GM21529 (cell line): ENCODE measurements around the gene KCNF1.
A peak's percentile ranks its signal among the peaks of the same experiment; 100 is the strongest.

Experiments
- ATAC-seq: cut with Tn5 transposase; IDR thresholded peaks from one replicate; pipeline ENCODE4 v1.9.1; 2021; ENCODE audit not compliant: unreplicated experiment

KCNF1 gene

DNA sequence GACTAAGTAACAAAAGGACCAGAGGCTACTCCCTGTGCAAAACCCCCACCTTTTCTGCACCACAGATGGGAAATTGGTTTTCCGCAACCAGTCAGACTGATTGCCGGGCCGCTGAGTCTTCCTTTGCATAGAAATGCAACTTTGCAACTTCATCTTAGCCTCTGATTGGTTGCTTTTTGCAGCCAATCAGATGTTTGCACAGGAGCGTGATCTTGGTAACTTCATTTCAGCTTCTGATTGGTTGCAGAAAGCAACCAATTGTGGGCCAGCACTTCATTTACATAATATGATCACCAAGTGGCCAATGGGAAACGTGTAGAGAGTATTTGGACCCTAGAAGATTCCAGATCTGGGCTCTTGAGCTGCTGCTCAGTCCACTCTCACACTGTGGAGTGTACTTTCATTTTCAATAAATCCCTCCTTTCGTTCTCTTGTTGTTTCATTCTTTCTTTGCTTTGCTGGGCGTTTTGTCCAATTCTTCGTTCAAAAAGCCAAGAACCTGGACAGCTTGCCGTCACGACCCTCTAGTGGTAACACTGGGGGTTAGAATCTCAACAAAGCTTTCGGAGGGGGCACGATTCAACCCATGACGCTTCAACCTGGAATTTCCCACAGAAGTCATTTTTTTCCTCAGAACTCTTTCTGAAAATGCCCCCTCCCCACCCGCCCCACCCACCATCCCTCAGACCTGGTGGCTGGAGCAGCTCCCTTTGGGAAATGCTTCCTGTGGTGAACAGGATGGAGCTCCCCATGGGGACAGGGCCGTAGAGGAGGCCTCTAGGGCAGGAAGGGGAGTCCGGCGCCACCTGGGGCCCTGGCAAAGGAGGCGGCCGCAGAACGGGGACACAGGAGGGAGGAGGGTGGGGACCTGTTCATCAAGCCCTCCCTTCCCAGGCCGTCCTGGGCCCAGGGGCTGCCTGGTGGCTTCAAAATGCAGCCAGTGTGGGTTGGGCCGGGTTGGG, 31.8 kb upstream of the KCNF1 start:
- no peak for ATAC-seq

DNA sequence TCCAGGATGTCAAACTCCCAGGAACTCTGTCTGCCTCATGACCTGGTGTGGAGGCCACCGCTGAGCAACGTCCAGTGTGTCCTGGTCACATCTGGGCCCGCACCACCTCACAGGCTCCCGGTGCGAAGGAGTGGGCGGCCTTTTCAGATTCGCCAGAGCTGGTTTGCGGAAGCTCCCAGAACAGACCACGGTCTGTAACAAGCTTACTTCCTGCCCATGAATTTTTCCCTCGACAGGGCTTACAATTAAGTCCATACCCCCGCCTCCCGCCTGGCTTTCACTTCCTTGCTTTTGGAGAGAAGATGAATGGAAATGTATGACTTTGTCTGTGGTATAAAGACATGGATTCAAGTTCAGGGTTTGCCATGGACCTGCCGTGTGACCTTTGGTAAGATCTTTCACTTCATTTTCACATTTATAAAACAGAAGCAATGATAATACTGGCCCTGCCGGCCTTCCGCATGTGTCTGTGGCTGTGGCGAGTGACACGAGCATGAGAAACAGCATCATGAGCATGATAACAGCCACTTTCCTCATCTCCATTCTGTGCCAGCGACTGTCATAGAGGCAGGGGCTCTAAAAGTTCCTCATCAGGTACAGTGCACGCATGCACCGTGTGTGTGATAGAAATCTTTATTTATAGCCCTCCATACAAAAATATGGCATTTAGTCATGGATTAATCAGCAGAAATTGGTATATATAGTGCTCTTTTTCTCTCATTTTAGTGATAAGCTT, 31.0 kb upstream of the KCNF1 start:
- peak; percentile 61 for ATAC-seq

DNA sequence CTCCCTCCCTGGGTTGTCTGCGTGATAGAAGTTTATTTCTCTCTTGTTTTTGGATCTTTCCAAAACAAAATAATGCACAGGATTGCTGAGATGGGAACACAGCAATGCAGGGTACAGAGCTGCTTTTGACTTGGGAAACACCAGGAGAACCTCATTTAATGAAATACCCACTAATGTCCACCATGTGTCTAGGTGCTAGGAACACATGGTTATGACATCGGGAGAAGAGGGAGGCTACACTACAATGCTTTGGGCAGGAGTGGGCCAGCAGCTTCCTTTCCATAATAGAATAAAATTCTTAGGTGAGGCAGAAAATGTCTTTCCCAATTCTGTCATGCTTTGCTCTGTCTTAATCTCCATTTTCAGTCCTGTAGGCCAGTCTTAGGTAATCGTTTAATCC, 29.2 kb upstream of the KCNF1 start:
- ATAC-seq = no peak

DNA sequence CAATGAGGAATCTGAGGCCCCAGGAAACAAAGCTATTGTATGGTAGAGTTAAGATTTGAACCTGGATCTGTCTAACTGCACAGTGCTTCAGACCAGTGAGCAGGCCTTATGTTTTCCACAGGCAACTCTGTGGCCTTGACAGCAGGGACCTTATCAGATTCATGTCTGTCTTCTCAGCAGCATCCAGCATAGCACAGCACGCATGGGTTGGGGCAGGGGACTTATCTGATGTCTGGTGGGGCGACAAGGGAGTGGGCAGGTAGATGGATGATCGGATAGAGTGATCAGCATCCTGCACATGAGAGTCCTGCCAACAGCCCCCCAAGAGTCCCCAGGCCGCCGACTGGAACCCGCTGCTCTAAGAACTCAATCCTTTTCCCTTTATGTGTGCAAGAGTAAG, 28.7 kb upstream of the KCNF1 start:
- ATAC-seq = no peak

DNA sequence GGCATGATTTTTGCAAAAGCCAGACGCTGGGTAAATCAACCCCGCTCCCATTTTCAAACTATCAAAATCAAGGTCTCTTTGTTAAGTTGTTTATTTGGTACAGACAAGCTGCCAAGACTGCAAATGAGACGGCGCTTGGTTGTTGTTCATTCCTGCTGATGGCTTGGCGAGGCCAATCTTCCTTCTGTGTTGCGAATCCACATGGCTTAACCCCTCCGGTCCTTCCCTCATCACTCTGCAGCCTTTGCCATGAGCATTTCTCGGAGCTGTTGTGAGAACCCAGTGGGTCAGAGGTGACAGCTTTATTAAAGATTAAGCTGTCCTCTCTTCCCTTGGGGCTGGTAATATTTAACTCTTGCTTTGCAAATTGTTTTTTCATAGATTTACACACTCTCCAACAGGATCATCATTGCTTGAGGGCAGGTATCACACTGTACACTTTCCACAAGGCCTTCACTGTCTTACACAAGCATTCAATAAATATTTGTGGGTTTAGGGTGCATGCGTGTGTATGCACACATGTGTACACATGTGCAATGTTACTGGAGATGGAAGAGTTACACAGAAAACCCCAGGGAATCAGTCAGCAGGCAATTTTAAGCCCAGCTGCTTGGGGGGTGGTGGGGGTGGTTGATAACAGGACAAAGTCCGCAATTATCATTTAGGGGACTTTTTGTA, 27.8 kb upstream of the KCNF1 start:
- no peak for ATAC-seq

DNA sequence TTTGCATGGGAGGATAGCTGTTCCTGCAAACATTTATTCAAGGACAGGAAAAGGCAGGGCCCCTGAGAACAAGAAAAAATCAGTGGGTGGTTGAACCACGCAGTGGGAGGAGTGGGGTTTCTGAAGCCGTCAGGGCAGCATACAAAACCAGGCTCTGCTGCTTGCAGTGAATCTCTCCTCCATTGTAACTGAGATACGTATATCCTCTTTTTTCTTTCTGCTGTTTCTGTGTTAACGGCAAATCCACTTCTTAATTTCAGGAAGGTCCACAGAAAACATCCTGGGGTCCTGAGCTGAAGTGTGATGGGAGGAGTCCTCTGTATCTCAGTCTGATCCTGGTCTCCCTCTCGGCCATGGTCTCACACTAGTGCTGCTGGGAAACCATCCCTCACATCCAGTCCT, 27.2 kb upstream of the KCNF1 start:
- no peak for ATAC-seq

DNA sequence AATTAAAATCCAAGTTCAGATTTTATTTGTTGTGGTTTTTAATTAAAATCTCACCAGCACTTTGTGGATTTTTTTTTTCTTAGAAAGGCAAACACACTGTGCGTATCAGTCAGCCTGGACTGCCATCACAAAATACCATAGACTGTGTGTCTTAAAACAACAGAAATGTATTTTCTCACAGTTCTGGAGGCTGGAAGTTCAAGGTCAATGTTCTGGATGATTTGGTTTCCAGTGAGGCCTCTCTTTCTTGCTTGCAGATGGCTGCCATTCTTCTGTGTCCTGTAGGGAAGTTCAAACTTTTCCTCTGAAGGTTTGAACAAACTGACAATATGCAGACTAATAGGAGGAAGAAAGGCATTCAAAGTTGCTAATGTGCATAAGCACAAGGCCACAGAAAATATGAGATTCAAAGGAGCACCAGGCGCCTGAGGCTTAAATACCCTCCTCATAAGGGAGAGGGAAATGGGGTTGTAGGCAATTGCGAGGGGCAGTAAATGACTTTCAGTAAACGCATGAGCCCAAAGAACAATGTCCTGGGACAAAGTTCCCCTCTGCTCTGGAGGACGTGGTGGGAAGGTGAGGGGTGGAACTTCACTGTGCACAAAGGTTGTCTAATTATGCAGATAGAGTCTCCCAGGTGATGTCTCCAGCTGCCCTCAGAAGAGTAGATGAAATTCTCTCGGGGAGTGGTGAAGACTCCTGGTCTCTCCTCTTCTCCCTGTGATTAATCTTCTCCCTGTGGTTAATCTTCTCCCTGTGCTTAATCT, 26.5 kb upstream of the KCNF1 start:
- ATAC-seq = no peak

DNA sequence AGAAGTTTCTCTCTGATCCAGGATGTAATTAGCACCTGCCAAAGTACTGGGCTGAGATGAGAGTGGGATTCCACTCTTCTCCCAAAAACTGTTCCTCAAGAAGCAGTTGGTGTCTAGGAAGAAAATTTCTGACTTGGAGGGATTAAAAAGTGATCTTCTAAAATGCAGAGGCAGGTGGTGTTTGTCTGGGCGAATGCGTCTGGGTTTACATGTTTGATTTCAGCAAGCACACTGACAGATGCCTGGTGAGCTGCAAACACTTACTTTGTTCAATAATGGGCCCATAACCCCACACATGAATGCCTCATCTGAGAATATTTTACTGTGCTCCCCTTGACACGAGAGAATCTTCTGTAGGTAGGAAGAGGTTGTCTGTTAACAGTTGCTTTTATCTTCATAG, 24.3 kb upstream of the KCNF1 start:
- ATAC-seq = no peak

DNA sequence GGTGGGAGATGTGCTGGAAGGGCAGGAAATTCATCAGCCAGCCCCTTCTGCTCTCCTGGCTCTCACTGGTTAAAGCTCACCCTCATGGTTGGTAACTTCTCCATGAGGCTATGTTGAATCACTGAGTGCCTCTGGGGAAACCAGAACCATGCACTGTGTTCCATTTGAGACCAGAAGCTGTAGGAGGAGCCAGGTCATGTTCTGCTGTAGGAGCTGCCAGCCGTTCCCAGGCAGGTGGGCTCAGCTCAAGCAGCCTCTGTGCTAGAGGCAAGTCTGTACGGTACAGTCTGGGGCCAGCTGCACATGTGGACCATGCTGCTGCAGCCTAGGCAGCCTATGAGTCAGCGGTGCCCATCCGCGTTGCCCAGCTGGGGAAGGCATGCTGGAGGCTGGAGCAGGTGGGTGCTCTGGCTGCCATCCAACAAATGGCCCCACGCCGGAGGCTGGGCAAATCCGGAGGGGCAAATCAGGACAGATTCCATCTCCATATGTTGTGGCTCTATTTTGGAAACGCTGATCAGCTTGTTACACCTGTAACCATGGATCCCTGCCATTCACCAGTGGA, 22.0 kb upstream of the KCNF1 start:
- ATAC-seq = no peak

DNA sequence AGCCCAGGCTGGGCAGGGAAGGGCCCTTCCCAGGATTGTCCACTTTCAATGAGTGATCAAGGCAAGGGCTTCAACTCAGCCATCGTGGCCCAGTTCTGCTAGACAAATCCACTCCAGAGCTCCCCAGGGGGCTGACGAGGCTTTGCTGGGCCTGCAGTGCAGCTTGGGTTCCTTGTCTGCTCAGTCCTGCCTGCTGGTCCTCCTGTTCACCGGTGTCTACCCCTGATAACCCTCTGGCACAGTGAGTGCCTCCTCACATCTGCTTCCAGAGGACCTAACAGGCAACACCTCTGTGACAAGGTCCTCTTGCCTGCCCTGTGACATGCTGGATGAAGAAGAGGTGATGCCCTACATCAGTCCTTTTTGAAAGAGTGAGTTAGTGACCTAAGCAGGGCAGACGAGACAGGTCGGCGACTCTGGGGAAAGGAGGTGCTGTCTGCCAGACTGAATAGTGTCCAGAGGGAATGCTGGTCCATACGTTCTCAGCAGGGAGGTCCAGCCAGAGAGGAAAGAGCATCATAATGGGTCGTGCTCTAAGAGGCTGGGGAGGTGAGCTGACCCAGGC, 20.9 kb upstream of the KCNF1 start:
- ATAC-seq = no peak

DNA sequence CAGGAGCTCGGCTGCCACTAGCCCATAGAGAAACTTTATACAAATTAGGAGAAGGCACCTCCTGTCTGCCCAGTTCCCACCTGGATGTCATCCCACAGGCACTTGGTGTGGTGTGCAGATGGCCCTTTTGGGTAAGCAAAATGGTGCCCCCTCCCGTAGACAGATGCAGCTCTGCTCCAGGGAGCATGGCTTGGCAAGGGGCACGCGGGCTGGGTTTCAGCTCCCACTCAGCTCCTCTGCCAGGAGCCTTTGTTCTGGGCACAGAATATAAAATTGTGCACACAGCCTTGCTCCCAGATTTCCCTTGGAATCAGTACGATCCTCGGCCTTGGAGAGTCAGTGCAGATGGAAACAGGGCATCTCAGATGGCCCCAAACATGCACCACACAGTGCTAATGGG, 20.3 kb upstream of the KCNF1 start:
- ATAC-seq = no peak

DNA sequence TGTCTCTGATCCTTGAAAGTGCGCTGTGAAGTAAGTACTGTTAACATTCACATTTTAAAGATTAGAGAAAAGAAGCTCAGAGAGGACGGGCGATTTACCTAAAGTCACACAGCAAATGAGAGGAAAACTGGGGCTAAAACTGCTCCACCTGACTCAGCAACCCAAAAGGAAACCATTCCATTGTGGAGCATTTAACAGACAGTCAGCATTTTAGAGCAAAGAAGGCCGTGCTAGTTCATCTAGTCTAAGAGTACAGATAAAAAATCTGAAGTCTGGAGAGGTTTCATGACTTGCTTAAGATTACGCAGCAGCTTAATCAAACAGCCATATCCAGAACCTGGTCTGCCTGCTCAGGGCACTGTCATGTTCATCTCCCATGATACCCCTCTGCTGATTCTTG, 19.9 kb upstream of the KCNF1 start:
- no peak for ATAC-seq

DNA sequence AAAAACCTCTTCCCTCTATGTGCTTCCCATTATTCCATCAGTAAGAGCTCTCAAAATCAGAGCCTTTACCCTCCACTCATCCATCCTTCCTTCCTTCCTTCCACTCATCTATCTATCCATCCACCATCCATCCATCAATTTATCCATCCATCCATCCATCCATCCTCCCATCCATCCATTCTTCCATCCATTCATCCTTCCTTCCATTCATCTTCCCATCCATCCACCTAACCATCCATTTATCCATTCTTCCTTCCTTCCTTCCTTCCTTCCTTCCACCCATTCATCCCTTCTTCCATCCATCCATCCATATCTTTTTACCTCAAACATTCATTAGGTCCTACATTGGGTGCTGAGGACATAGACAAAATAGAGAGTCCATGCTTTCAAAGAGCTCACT, 19.4 kb upstream of the KCNF1 start:
- ATAC-seq = no peak

DNA sequence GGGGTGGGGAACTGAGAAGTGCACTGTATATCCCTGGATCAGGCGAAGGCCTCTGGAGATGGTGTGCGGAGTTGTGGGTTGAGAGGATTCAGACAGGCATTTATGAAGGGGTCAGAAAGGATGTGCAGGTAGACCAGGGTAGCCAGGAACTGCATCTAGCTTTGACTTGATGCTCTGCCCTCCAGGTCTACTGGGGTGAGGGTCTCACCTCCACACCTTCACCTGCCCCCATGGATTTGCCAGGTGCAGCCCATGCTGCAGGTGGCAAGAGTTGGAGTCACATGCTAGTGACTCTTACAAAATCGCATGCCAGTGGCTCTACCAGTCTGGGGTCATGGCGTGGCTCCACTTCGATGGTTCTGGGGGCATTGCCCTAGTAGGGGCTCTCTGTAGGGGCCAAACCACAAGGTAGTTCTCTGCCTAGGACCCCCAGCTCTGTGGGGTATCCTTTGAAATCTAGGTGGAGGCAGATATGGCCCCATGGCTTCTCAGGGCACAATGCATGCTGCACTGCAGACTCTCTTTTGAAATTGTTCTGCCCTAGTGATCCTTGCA, 18.9 kb upstream of the KCNF1 start:
- no peak for ATAC-seq

DNA sequence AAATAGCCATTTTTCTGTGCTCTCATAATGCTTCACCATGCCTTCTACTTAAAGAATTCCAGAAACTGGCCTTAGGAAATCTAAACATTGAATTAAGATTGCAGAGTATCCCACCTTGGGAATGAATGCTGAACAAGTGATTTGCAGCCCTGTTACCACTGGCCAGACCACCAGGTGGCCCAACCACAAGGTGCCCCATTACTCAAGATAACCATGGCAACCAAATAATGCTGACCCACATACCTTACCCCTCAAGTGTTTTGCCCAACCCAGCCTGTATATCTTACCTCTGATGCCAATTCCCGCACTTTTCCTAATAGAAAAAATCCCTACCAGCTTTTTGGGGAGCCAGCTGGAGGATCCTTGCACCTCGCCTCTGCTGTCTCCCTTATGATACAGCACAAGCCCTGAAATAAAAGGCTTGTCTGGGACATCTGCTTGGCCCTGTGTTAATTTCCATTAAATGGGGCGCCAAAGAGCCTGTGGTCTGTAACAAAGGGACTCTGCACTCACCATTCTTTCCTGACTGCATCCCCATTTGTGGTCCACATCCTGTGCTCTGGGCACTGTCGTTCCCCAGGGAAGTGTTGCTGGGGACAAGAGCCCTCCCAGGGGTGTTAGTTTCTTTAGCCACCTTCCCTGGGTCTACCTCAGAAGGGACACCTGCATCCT, 17.3 kb upstream of the KCNF1 start:
- no peak for ATAC-seq

DNA sequence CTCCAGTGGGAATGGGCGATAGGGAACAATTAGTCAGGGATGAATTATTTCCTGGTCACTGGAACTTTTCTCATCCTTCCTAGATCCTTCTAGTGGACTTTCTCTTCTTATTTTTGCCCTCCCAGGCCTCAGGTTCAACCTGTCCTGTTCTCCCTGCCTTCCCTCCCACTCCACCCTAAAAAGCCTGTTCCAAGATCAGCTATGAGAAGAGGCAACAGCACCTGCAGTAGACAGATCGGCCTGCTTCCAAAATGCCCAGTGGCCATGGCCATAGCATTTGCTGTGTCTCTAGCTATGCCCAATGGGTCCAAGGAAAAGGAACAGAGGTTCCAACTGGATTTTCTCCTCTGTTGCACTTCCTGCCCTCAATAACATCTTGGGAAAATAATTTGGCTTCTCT, 16.5 kb upstream of the KCNF1 start:
- ATAC-seq = no peak

DNA sequence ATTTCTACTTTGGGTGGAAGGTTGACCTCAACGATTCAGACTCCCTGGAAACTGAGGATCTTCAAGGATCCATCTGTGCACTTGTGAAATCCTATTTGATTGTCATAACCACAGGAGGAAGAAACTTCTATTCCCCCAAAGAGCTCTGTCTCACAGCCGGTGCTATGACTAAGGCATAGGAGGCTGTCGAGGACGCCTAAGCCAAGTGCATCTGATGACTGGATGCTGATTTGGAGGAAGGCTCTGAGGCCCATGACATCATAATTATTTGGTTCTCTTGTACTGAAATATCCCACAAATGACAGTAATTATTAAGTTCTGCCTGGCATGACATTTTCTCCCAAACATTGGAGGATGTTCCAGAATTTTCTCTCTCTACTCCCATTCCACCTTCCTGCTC, 13.8 kb upstream of the KCNF1 start:
- ATAC-seq = no peak

DNA sequence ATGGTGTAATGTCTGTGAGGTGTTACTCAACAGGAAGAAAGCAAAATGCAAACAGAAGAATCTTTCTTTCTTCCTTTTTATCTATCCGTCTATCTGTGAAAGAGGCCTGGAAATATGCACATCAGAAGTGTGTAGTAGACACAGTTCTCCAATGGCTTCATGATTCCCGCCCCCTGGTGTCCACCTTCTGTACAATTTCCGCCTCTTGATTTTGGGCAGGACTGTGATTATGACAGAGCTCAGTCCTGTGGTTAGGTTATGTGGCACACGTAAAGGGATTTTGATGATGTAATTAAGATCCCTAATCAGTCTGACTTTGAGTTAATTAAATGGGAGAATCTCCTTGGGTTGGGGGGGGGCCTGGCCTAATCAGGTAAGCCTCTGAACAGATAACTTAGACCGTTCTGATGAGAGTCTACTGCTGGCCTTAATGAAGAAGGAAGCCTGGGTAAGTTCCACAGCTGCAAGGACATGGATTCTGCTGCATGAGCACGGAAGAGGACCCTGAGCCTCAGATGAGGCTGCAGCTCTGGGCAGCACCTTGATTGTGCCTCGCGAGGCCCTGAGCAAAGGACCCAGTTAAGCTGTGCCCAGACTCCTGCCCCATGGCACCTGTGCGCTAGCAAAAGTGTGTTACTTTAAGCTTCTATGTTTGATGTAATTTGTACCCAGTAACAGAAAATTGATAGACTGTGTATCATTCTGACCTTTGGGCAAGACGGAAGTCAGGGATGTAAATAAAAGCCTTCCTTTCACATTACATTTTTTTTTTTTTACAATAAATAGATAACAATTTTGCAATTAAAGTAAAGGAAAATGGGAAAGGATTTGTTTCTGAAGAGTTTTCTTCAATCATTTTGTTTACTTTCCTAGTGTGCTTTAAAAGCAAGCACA, 11.3 kb upstream of the KCNF1 start:
- no peak for ATAC-seq
